ENCODE data around the gene VN1R2. TPM values are rescaled to one million over a fixed set of nuclear protein-coding genes. Genes with fewer than 3 reads are reported as not detected.
"Not testable (repeated sequence)": the region's sequence is repeated elsewhere in the genome, so short reads cannot be mapped to it uniquely, and the experiment has no call there.

Gene VN1R2
- total RNA-seq, 1 donor from 2014 or later, result not detected

- Mint-ChIP-seq H3K36me3 (ENCODE audit: low read depth) (no peaks in the 10 kb centered on the region), H3K27ac (no peak overlapping the region), H3K9me3 (peaks cover 9% of the 10 kb centered on the region), H3K27me3 (no peaks in the 10 kb centered on the region), H3K4me3 (no peak overlapping the region), H3K4me1 (no peaks in the 10 kb centered on the region)
- intact Hi-C loops (cut with micrococcal nuclease), result no loop called here
- no peak for DNase-seq
Observed at GRCh38 chr19:53285087-53285486, 27.0 kb downstream of the VN1R2 start.

- H3K4me1 Mint-ChIP-seq, result no peaks in the 10 kb centered on the region
Observed at GRCh38 chr19:53290758-53291549, 32.9 kb downstream of the VN1R2 start.

GRCh38 chr19:53294786-53295441 is 36.8 kb downstream of the VN1R2 start:
- Mint-ChIP-seq H3K4me3 (no peak overlapping the region), H3K9me3 (peaks cover 15% of the 10 kb centered on the region), H3K4me1 (no peaks in the 10 kb centered on the region), H3K27me3 (no peaks in the 10 kb centered on the region), H3K36me3 (ENCODE audit: low read depth) (no peaks in the 10 kb centered on the region), H3K27ac (no peak overlapping the region)
- DNase-seq, result no peak
- intact Hi-C loops (cut with micrococcal nuclease), result no loop called here

More at GRCh38 chr19:53290758-53291549, 32.9 kb downstream of the VN1R2 start:
- Mint-ChIP-seq H3K4me3 (no peak overlapping the region), H3K27ac (no peak overlapping the region), H3K36me3 (ENCODE audit: low read depth) (no peaks in the 10 kb centered on the region), H3K9me3 (peaks cover 12% of the 10 kb centered on the region), H3K27me3 (no peaks in the 10 kb centered on the region)
- intact Hi-C loops (cut with micrococcal nuclease), result no loop called here
- DNase-seq, result no peak

GRCh38 chr19:53301341-53301740 is 43.2 kb downstream of the VN1R2 start:
- H3K27ac Mint-ChIP-seq; intact Hi-C loops (cut with micrococcal nuclease); DNase-seq; H3K4me3 Mint-ChIP-seq; H3K4me1 Mint-ChIP-seq; H3K36me3 Mint-ChIP-seq (ENCODE audit: low read depth); H3K27me3 Mint-ChIP-seq: not testable (repeated sequence)
- peaks cover 21% of the 10 kb centered on the region for H3K9me3 Mint-ChIP-seq

GRCh38 chr19:53308339-53308811 is 50.3 kb downstream of the VN1R2 start:
- intact Hi-C loops (cut with micrococcal nuclease), result no loop called here
- Mint-ChIP-seq H3K27ac (no peak overlapping the region), H3K4me3 (no peak overlapping the region), H3K4me1 (no peaks in the 10 kb centered on the region), H3K27me3 (no peaks in the 10 kb centered on the region), H3K9me3 (peaks cover 32% of the 10 kb centered on the region), H3K36me3 (ENCODE audit: low read depth) (no peaks in the 10 kb centered on the region)
- DNase-seq, result no peak

Other genes starting within 250 kb of the VN1R2 start
- gene ERVV-1, start 244.4 kb upstream of the VN1R2 start, total RNA-seq, result not detected in 2 replicates
- gene ERVV-2, start 213.6 kb upstream of the VN1R2 start, total RNA-seq, result not detected in 2 replicates
- 30.6 and 37.5 TPM in 2 replicates for gene ZNF160, start 154.9 kb upstream of the VN1R2 start, total RNA-seq
- gene ZNF415, start 125.4 kb upstream of the VN1R2 start, total RNA-seq, result 0.51 and 0.78 TPM in 2 replicates
- gene ZNF347, start 99.2 kb upstream of the VN1R2 start, total RNA-seq, result 4.6 and 5.3 TPM in 2 replicates
- 2.3 and 2.6 TPM in 2 replicates for gene ZNF665, start 64.9 kb upstream of the VN1R2 start, total RNA-seq
- gene ZNF677, start 3.4 kb upstream of the VN1R2 start, total RNA-seq, result 0.91 and 1.8 TPM in 2 replicates
- gene VN1R4, start 9.4 kb downstream of the VN1R2 start, total RNA-seq, result not detected in 2 replicates
- gene ZNF845, start 75.5 kb downstream of the VN1R2 start, total RNA-seq, result 6.1 and 6.4 TPM in 2 replicates
- 18.3 and 19.4 TPM in 2 replicates for gene ZNF525, start 107.4 kb downstream of the VN1R2 start, total RNA-seq
- gene ZNF765, start 136.9 kb downstream of the VN1R2 start, total RNA-seq, result 11.0 and 11.8 TPM in 2 replicates
- 9.8 and 11.6 TPM in 2 replicates for gene ZNF761, start 173.7 kb downstream of the VN1R2 start, total RNA-seq
- 4.3 and 5.2 TPM in 2 replicates for gene ZNF813, start 209.4 kb downstream of the VN1R2 start, total RNA-seq

Data from activated CD4-positive, alpha-beta T cell treated with anti-CD3 and anti-CD28 coated beads, Interleukin-2, amount 10 ng/mL, durations not matched to agents 24 days and 14 days (primary cell).